ENCODE results near the gene SLC4A2.

- TF ChIP-seq POLR2A (IDR thresholded peaks at IDR 0.05; ENCODE audit: low read length) (no peak), GATA1 (IDR thresholded peaks at IDR 0.05; ENCODE audit: low read depth, low read length) (no peak)
These were observed 43.6 kb downstream of the SLC4A2 start for GRCh38 chr7:151102991-151103390.
